ENCODE measurements around the gene ZBTB20.

DNA sequence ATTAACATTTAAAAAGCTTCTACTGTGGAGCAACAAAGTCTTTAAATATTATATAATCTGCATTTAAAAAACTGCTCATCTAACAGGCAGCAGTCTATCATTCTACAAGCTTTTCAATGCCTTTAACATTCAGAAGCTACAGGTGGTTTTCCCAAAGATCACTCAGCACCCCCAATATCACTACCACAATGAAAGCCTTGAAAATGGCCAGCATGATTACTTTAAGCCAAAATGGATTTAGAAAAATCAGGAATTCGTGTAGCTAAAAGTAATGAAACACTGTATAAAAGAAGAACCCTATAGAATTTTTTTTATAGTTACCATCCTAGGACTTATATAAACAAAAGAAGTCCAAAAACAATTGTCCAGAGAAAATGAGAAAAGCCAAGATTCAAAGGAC lies 452.8 kb downstream of the ZBTB20 start:
- no peak for TF ChIP-seq EZH2 (IDR thresholded peaks at IDR 0.05; ENCODE audit: borderline replicate concordance, low read depth, low read length, severe bottlenecking)
- TF ChIP-seq, protein P1, sequence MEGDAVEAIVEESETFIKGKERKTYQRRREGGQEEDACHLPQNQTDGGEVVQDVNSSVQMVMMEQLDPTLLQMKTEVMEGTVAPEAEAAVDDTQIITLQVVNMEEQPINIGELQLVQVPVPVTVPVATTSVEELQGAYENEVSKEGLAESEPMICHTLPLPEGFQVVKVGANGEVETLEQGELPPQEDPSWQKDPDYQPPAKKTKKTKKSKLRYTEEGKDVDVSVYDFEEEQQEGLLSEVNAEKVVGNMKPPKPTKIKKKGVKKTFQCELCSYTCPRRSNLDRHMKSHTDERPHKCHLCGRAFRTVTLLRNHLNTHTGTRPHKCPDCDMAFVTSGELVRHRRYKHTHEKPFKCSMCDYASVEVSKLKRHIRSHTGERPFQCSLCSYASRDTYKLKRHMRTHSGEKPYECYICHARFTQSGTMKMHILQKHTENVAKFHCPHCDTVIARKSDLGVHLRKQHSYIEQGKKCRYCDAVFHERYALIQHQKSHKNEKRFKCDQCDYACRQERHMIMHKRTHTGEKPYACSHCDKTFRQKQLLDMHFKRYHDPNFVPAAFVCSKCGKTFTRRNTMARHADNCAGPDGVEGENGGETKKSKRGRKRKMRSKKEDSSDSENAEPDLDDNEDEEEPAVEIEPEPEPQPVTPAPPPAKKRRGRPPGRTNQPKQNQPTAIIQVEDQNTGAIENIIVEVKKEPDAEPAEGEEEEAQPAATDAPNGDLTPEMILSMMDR (IDR thresholded peaks at IDR 0.05; ENCODE audit: borderline replicate concordance, extremely low read depth, low read length, poor library complexity, severe bottlenecking): no peak

All from DND-41 (cell line).